DMS53 treated with DMSO at 0.1 percent for 48 hours (cell line): Measurements from ENCODE around the gene STARD5.

ENCODE experiments used
- DNase-seq: peaks from one replicate; lab custom pipeline; 2025; ENCODE audit not compliant: unreplicated experiment; lab: John Stamatoyannopoulos, UW

STARD5 gene

GRCh38 chr15:81294516-81294880 is 29.4 kb downstream of the STARD5 start:
- no peak for DNase-seq

- DNase-seq = no peak
Observed at GRCh38 chr15:81293728-81294515, 30.0 kb downstream of the STARD5 start.

- DNase-seq = no peak
Observed at GRCh38 chr15:81292523-81293001, 31.4 kb downstream of the STARD5 start.

GRCh38 chr15:81291916-81292522 is 31.9 kb downstream of the STARD5 start:
- DNase-seq = no peak

GRCh38 chr15:81289910-81290309 is 34.0 kb downstream of the STARD5 start:
- no peak for DNase-seq

GRCh38 chr15:81288616-81289015 is 35.3 kb downstream of the STARD5 start:
- no peak for DNase-seq

GRCh38 chr15:81288040-81288439 is 35.9 kb downstream of the STARD5 start:
- DNase-seq = no peak

- DNase-seq = no peak
Observed at GRCh38 chr15:81286621-81287121, 37.3 kb downstream of the STARD5 start.

GRCh38 chr15:81285461-81285860 is 38.5 kb downstream of the STARD5 start:
- DNase-seq = no peak

GRCh38 chr15:81284256-81285031 is 39.5 kb downstream of the STARD5 start:
- no peak for DNase-seq

GRCh38 chr15:81282911-81283310 is 41.0 kb downstream of the STARD5 start:
- DNase-seq = no peak

GRCh38 chr15:81282606-81282895 is 41.4 kb downstream of the STARD5 start:
- no peak for DNase-seq

GRCh38 chr15:81281766-81282605 is 42.0 kb downstream of the STARD5 start:
- DNase-seq = no peak

- no peak for DNase-seq
Observed at GRCh38 chr15:81281456-81281735, 42.5 kb downstream of the STARD5 start.

- no peak for DNase-seq
Observed at GRCh38 chr15:81280696-81281455, 43.1 kb downstream of the STARD5 start.

- DNase-seq = no peak
Observed at GRCh38 chr15:81279621-81280485, 44.1 kb downstream of the STARD5 start.

- DNase-seq = no peak
Observed at GRCh38 chr15:81278306-81279029, 45.5 kb downstream of the STARD5 start.

GRCh38 chr15:81277851-81278250 is 46.1 kb downstream of the STARD5 start:
- no peak for DNase-seq

- DNase-seq = no peak
Observed at GRCh38 chr15:81276967-81277366, 47.0 kb downstream of the STARD5 start.
